Thoracic aorta (tissue), 2 donors: ENCODE measurements around the gene NAT16. TPM values are rescaled to one million over a fixed set of nuclear protein-coding genes. Genes with fewer than 3 reads are reported as not detected.

Source experiments
- ATAC-seq: fragments of 150-250 bp; one replicate; pipeline ENCODE4 v1.8.0; 2017; ENCODE audit warnings: low read depth; ENCODE audit not compliant: insufficient number of reproducible peaks, low FRiP score
- DNase-seq: peaks from one replicate; pipeline ENCODE4 v3.0.0-alpha.2; 2020; ENCODE audit warnings: low spot score
- H3K27ac ChIP-seq, 2 donors: fragments of 200-600 bp; sonication (generic); 1 replicate in 1 of 2; 2 replicates in 1 of 2; pipeline ENCODE4 v1.5.1; 2016; ENCODE audit warnings: mild to moderate bottlenecking in 2 of 2, moderate library complexity in 2 of 2
- H3K27me3 ChIP-seq: fragments of 200-600 bp; sonication (generic); replicated peaks from 2 replicates; pipeline ENCODE4 v1.6.0; 2016; ENCODE audit warnings: mild to moderate bottlenecking; ENCODE audit not compliant: insufficient read depth
- H3K36me3 ChIP-seq: fragments of 200-600 bp; sonication (generic); one replicate; pipeline ENCODE4 v1.5.1; 2016
- H3K4me1 ChIP-seq, 2 donors: fragments of 200-600 bp; sonication (generic); 1 replicate in 1 of 2; 2 replicates in 1 of 2; pipeline versions ENCODE4 v1.5.1 to v1.6.0; 2016; ENCODE audit warnings: low read depth in 2 of 2, mild to moderate bottlenecking in 1 of 2; ENCODE audit not compliant: control insufficient read depth in 1 of 2
- H3K4me3 ChIP-seq: fragments of 200-600 bp; sonication (generic); 2 replicates; pipeline ENCODE4 v1.5.1; 2016; ENCODE audit warnings: mild to moderate bottlenecking
- H3K9me3 ChIP-seq: fragments of 200-600 bp; sonication (generic); 2 replicates; pipeline ENCODE4 v1.5.1; 2016
- CTCF ChIP-seq: fragments of 200-600 bp; sonication (generic); IDR thresholded peaks from one replicate; pipeline ENCODE4 v1.5.1; 2019; ENCODE audit warnings: antibody characterized with exemption
- total RNA-seq, 2 donors: library from RNA; depleted of rRNA; stranded (reverse); fragments of >200 nt; gene quantifications; one replicate each; pipeline versions ENCODE4 v1.1.0 to v1.2.3, GENCODE V29; 2016

The NAT16 gene
- total RNA-seq, 2 donors from 2014 or later: not detected

- H3K36me3 ChIP-seq: peaks cover 15% of the 10 kb centered on the region
- peaks cover 34 to 92% of the 10 kb centered on the region in 2 donors for H3K4me1 ChIP-seq
- H3K27ac ChIP-seq: peak within 1 kb of the TSS; percentile 93 to 95
- H3K4me3 ChIP-seq: peak within 1 kb of the TSS; percentile 74
- DNase-seq (peak; percentile 97), ATAC-seq (peak; percentile 49)
- H3K27me3 ChIP-seq: no peaks in the 10 kb centered on the region
- no peaks in the 10 kb centered on the region for H3K9me3 ChIP-seq
- no peak for TF ChIP-seq CTCF
These were observed 53.2 kb downstream of the NAT16 start, which contains the start of gene SERPINE1 for GRCh38 chr7:101126651-101127459. Gene SERPINE1, plus strand, starts transcription at chr7:101127104. Its CDS starts 1,290 bp downstream, at chr7:101128394.

GRCh38 chr7:101125989-101126650, 54.0 kb downstream of the NAT16 start:
- ATAC-seq (no peak), DNase-seq (no peak)
- no peaks in the 10 kb centered on the region for H3K27me3 ChIP-seq
- peak overlapping the region; percentile 93 to 95 for H3K27ac ChIP-seq
- peaks cover 39 to 90% of the 10 kb centered on the region in 2 donors for H3K4me1 ChIP-seq
- H3K36me3 ChIP-seq: peaks cover 10% of the 10 kb centered on the region
- H3K4me3 ChIP-seq: peak overlapping the region; percentile 74
- no peak for TF ChIP-seq CTCF
- H3K9me3 ChIP-seq: no peaks in the 10 kb centered on the region

- TF ChIP-seq CTCF: no peak
- ATAC-seq (no peak), DNase-seq (no peak)
- H3K27ac ChIP-seq: peak overlapping the region; percentile 93 to 95
- no peak overlapping the region for H3K4me3 ChIP-seq
- H3K27me3 ChIP-seq: no peaks in the 10 kb centered on the region
- no peaks in the 10 kb centered on the region for H3K36me3 ChIP-seq
- H3K9me3 ChIP-seq: no peaks in the 10 kb centered on the region
- peaks cover 48 to 91% of the 10 kb centered on the region in 2 donors for H3K4me1 ChIP-seq
These were observed 55.6 kb downstream of the NAT16 start for GRCh38 chr7:101124376-101125056.

- peaks cover 52 to 91% of the 10 kb centered on the region in 2 donors for H3K4me1 ChIP-seq
- H3K4me3 ChIP-seq: no peak overlapping the region
- H3K27ac ChIP-seq: peak overlapping the region; percentile 93 to 95
- ATAC-seq (no peak), DNase-seq (no peak)
- no peak for TF ChIP-seq CTCF
- no peaks in the 10 kb centered on the region for H3K36me3 ChIP-seq
- no peaks in the 10 kb centered on the region for H3K9me3 ChIP-seq
- H3K27me3 ChIP-seq: no peaks in the 10 kb centered on the region
These were observed 56.4 kb downstream of the NAT16 start for GRCh38 chr7:101123703-101124068.
